HEK293 (cell line): ENCODE results near the gene ERBB2.

Experiments
- CTCF ChIP-seq: fragments of 450-650 bp; formaldehyde crosslinking; IDR thresholded peaks from 2 replicates; pipeline ENCODE4 v1.5.1; 2016; ENCODE audit warnings: missing biosample characterization, missing genetic modification characterization
- HOXA7 ChIP-seq: sonication (generic); formaldehyde crosslinking; IDR thresholded peaks from 2 replicates; pipeline ENCODE4 v1.8.1; 2022; ENCODE audit warnings: missing genetic modification reagents, borderline replicate concordance
- REST ChIP-seq: fragments of 450-650 bp; formaldehyde crosslinking; IDR thresholded peaks from 2 replicates; pipeline ENCODE4 v1.5.1; 2016; ENCODE audit warnings: missing biosample characterization, missing genetic modification characterization
- SALL2 ChIP-seq: fragments of 450-650 bp; formaldehyde crosslinking; IDR thresholded peaks from 2 replicates; pipeline ENCODE4 v1.5.0; 2017; ENCODE audit warnings: missing biosample characterization, mild to moderate bottlenecking, missing genetic modification characterization, borderline replicate concordance
- ZNF184 ChIP-seq: fragments of 450-650 bp; IDR thresholded peaks from 2 replicates; pipeline ENCODE4 v1.5.1; 2018; ENCODE audit warnings: missing biosample characterization, mild to moderate bottlenecking, missing genetic modification characterization
- ZNF211 ChIP-seq: fragments of 450-650 bp; formaldehyde crosslinking; IDR thresholded peaks from 2 replicates; pipeline ENCODE4 v1.5.1; 2016; ENCODE audit warnings: low read depth, missing biosample characterization, missing genetic modification characterization
- ZNF274 ChIP-seq, 2 experiments: fragments of 200-500 bp in 1 of 2; fragments of 450-650 bp in 1 of 2; sonication (Bioruptor generic) in 1 of 2; formaldehyde crosslinking in 1 of 2; IDR thresholded peaks; 2 replicates each; pipeline versions ENCODE4 v1.5.1 to v1.6.1; 2014 to 2016; ENCODE audit warnings: borderline replicate concordance in 1 of 2, inconsistent platforms in 1 of 2, low read length in 1 of 2, missing biosample characterization in 1 of 2, missing genetic modification characterization in 1 of 2
- ZNF48 ChIP-seq: fragments of 450-650 bp; formaldehyde crosslinking; IDR thresholded peaks from 2 replicates; pipeline ENCODE4 v1.5.1; 2016; ENCODE audit warnings: missing biosample characterization, missing genetic modification characterization
- ZNF530 ChIP-seq: fragments of 450-650 bp; formaldehyde crosslinking; IDR thresholded peaks from 2 replicates; pipeline ENCODE4 v1.5.1; 2016; ENCODE audit warnings: low read depth, missing biosample characterization, missing genetic modification characterization
- ZNF544 ChIP-seq: fragments of 450-650 bp; formaldehyde crosslinking; IDR thresholded peaks from 2 replicates; pipeline ENCODE4 v1.5.0; 2017; ENCODE audit warnings: missing biosample characterization, missing genetic modification characterization
- ZNF645 ChIP-seq: fragments of 450-650 bp; formaldehyde crosslinking; IDR thresholded peaks from 2 replicates; pipeline ENCODE4; 2016; ENCODE audit warnings: missing biosample characterization, missing genetic modification characterization
- TF ChIP-seq, protein P1 (sequence below): fragments of 450-650 bp; IDR thresholded peaks from 2 replicates; pipeline ENCODE4 v1.5.1; 2018; ENCODE audit warnings: missing biosample characterization, missing genetic modification characterization

- TF ChIP-seq ZNF274 (IDR thresholded peaks at IDR 0.05; ENCODE audit: low read length) (no peak), ZNF274 (tag by site-specific recombination; IDR thresholded peaks at IDR 0.05; ENCODE audit: borderline replicate concordance) (no peak), CTCF (tag by site-specific recombination) (no peak), ZNF645 (tag by site-specific recombination) (no peak), ZNF544 (no peak), ZNF184 (tag by site-specific recombination) (no peak), REST (tag by site-specific recombination) (no peak), SALL2 (no peak), ZNF530 (tag by site-specific recombination) (no peak), HOXA7 (CRISPR knock-in tag) (no peak), ZNF48 (no peak), ZNF211 (tag by site-specific recombination) (no peak)
- TF ChIP-seq, protein P1, sequence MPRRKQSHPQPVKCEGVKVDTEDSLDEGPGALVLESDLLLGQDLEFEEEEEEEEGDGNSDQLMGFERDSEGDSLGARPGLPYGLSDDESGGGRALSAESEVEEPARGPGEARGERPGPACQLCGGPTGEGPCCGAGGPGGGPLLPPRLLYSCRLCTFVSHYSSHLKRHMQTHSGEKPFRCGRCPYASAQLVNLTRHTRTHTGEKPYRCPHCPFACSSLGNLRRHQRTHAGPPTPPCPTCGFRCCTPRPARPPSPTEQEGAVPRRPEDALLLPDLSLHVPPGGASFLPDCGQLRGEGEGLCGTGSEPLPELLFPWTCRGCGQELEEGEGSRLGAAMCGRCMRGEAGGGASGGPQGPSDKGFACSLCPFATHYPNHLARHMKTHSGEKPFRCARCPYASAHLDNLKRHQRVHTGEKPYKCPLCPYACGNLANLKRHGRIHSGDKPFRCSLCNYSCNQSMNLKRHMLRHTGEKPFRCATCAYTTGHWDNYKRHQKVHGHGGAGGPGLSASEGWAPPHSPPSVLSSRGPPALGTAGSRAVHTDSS (tag by site-specific recombination) = no peak
Observed at GRCh38 chr17:39666231-39666600, 33.6 kb upstream of the ERBB2 start.
